HG03575 (cell line): ENCODE data around the gene FBXL7.

Experiments
- ATAC-seq: cut with Tn5 transposase; IDR thresholded peaks from one replicate; pipeline ENCODE4 v1.9.1; 2021; ENCODE audit not compliant: unreplicated experiment, insufficient number of reproducible peaks, low FRiP score; ENCODE audit errors: extremely low read depth

FBXL7 gene

GRCh38 chr5:15763754-15764153, 263.8 kb downstream of the FBXL7 start:
- no peak for ATAC-seq

- no peak for ATAC-seq
Measured at GRCh38 chr5:15768936-15769335, 269.0 kb downstream of the FBXL7 start.

DNA sequence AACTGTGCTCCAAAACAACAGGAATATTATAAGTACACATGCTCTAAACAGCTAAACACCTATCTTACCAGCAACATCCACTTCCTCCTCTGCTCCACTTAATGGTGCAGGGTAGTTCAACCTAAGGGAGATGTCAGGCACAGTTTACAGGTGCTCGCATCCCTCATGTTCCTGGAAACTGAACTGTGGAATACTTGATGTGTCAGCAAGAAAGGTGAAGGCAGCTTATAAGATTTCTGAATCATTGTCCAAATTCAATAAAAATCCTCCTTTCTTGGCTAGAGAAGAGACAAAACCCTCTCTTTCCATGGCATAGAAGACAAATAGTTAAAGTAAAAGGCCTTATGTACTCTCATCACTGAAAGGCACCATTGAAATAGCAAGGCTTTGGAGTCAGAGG, 272.2 kb downstream of the FBXL7 start:
- ATAC-seq: no peak

GRCh38 chr5:15774632-15775031, 274.7 kb downstream of the FBXL7 start:
- ATAC-seq: no peak

- no peak for ATAC-seq
Measured at GRCh38 chr5:15776346-15776745, 276.4 kb downstream of the FBXL7 start.

DNA sequence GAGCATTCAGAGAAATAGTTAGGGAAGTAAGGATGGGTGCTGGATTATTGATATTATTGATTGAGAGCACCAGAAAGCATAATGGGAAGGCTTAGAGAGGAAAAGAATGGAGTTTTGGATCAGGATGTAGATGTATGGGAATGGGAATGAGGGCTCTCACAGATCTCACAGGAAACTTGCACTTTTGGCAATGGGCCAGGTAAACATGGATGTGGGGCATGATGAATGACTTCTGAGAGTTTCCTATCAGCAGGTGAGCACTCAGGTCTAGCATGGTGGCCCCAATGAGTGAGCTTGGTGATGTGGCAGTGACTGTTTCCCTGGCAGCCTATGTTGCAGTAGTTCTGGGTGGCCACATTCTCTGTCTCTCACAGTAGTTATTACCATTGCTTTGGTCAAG, 283.8 kb downstream of the FBXL7 start:
- no peak for ATAC-seq

DNA sequence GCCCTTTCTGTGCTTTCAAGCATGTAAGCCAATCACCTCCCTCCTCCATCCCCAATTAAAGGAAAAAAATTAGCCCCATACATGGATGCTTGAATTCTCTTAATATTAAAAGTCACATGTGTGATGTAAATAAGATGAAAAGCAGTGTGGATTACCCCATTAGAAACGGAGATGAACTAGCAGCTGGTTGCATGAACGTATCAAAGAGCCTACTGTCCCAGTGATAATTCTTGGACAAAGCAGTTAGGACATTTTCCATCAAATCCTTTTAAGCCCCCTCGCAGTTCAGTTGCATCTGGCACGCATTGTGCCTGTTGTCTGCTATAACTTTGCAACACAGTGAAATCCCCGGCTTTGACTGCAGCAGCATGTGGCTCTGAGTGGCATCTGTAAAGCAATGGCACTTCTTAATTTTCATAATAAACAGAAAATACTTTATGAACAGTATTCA, 285.6 kb downstream of the FBXL7 start:
- ATAC-seq: no peak

DNA sequence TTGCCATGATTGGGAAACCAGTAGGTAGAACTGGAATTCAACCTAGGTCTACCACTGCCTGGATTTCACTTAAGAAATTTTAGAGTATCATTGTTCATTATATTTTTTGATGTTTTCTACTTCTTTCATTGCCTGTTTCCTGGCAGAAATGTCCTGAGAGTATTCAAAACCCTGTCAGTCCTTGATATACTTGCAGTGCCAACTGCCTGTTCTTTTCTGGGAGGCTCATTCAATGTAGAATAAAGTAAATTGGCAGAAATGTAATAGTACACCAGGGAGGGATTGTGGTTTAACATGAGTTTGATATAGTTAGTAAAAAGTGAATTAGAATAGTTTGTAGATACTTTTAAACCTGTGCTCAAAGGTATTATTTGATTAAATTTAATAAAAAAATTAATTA, 286.3 kb downstream of the FBXL7 start:
- ATAC-seq: no peak

GRCh38 chr5:15786884-15787283, 286.9 kb downstream of the FBXL7 start:
- ATAC-seq: no peak

DNA sequence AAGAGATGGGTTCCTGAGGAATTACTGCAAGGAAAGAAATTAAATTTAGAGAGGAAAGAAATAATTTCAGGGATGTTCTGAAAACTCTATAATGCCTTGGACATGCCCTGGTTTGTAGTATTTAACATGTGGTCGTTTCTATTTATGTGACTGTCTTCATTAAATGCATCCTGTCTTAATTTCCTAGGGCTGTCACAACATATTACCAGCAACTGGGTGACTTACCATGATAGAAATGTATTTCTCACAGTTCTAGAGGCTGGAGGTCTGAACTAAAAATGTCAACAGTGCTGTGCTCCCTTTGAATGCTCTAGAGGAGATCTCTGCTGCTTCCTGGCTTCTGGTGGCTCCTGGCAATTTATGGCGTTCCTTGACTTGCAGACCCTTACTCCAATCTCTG, 287.7 kb downstream of the FBXL7 start:
- no peak for ATAC-seq

DNA sequence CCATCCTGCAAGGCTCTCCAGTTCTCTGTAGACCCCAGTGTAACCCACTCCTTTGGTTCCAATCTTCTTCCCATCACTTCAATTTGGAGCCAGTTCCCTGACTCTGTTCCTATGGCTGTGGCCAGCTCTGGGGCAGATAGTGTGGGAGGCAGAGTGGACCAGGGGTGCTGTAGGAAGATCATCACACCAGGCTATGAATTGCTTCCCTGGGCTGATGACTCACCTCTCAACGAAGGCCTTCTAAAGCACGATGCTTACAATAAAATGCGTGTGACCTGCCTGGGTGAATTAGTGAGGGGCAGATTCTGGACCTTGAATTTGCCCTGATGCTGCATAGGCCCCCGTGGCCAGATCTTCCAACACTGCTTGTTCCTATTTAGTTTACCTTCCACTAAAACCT, 289.7 kb downstream of the FBXL7 start:
- ATAC-seq: no peak

DNA sequence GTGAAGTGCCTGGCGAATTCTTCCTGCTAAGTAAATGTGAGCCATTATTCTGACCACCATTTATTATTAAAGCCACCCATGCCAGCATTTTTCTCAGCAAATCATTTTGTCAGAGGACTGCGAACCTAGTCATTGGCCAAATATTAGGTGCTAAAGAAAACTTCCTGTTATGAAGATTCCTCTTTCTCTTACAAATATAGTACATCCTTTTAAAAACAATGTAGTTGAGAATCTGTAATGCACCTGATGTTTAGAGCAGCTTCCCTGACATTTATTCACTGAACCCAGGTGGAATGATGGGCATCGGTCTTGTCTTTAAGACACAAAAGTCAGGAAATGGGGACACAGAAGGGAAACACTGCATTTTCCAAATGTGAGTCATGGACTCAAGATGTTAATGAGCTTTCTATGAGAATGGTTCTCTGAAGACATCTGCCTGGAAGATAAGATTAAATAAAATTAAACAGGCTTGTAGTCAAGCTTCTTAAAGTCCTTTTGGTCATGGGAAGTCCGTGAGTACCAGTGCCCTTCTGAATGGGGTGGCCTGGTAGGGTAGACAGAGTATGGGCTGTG, 290.6 kb downstream of the FBXL7 start:
- no peak for ATAC-seq

DNA sequence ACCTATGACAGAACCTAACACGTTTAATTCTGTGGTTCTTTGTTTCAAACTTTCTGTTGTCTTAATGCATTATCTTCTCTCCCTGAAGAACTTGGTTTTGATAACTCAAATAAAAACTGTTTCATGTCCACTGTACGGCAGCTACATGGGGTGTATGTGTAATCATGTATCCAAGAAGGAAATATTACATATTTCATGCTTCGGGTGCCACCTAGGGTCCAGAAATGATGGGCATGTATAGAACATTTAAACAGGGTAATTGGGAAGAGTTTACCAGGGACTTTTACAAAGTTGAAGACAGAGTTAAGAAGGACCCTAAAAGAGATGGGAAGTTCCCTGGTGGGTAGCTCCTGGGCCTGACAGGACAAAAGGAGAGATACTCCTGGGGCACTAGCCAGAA, 291.3 kb downstream of the FBXL7 start:
- no peak for ATAC-seq

- ATAC-seq: no peak
Measured at GRCh38 chr5:15791859-15792258, 291.9 kb downstream of the FBXL7 start.

- ATAC-seq: no peak
Measured at GRCh38 chr5:15794052-15794985, 294.3 kb downstream of the FBXL7 start.

GRCh38 chr5:15796096-15796495, 296.1 kb downstream of the FBXL7 start:
- no peak for ATAC-seq

DNA sequence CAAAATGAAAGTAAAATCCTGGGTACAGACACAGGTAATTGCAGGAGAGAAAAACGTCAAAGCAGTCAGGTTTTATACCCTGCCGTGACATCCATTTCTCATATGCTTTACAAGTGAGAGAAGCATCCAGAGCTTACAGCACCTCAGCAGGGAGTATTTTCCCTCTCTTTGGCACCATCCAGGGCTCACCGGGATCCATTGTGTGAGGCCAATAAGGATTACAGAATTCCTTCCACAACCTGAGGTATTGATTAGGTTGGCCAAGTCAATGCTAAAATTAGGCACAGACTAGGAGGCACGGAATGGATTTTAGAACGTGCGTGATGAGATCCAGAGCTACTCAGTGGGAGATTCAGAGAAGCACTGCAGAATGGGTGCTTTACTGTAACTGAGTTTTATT, 296.6 kb downstream of the FBXL7 start:
- ATAC-seq: no peak

DNA sequence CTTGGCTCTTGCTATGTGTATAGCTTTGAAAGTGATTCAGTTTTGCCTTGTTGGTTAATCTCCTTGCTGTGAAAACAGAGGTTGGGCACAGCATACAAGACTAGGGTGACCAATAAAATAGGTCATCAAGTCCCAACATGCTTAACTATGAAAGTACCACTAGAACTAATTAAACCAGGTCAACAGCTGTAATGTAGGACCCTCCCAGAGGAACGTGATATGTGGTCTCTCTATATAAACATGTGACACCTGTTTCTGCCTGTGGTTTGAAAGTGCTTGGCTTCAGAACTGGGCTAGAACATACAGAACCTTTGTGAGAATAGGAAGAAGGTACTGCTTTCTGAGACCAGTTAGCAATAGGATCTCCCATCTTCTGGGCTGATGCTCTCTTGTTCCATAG, 297.1 kb downstream of the FBXL7 start:
- ATAC-seq: no peak

DNA sequence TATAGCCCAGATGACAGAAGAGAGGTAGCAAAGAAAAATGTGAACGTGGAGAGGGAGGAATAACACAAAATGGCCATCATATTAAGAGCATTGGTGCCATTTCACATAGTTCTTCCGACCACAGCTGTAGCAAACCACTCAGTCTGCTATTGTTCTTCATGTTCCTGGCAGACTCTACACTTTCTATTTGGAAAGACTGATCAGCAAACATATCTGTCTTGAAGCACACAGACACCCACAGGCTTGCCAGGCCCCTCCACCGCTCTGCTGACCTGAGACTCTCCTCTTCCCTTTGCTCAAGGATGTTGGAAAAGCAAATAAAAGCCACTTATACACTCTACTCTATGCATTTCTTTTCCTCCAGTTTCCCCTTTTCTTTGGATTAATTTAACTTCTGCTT, 298.0 kb downstream of the FBXL7 start:
- no peak for ATAC-seq

GRCh38 chr5:15799014-15799413, 299.0 kb downstream of the FBXL7 start:
- ATAC-seq: no peak
